ENCODE results near the gene CRB3.

CRB3 gene

DNA sequence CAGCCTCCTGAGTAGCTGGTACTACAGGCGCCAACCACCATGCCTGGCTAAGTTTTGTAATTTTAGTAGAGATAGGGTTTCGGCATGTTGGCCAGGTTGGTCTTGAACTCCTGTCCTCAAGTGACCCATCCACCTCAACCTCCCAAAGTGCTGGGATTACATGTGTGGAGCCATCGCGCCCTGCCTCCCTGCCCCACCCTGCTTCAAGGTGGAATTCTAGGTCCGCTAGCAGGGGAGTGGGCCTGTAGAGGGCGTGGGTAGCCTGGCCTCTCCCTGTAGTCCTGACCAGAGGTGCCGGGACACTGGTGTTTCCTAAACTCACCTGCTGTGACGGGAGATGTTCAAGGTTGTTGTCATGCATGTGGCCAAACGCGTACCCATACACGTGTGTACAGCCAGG, 30.9 kb upstream of the CRB3 start:
- no peaks in the 10 kb centered on the region for H3K9me3 ChIP-seq
- no peaks in the 10 kb centered on the region for H3K27me3 ChIP-seq
- no peak overlapping the region for H3K9ac ChIP-seq
- no peak overlapping the region for H3K27ac ChIP-seq
- H3K4me1 ChIP-seq, result no peaks in the 10 kb centered on the region; the same call in 1 of the 2 replicates
- H3K4me3 ChIP-seq, result no peak overlapping the region
- H4K20me1 ChIP-seq, result no peaks in the 10 kb centered on the region
- H3K4me2 ChIP-seq, result no peak overlapping the region
- H3K36me3 ChIP-seq, result no peaks in the 10 kb centered on the region
- TF ChIP-seq Cebpa-rat (IDR thresholded peaks at IDR 0.05), result no peak

DNA sequence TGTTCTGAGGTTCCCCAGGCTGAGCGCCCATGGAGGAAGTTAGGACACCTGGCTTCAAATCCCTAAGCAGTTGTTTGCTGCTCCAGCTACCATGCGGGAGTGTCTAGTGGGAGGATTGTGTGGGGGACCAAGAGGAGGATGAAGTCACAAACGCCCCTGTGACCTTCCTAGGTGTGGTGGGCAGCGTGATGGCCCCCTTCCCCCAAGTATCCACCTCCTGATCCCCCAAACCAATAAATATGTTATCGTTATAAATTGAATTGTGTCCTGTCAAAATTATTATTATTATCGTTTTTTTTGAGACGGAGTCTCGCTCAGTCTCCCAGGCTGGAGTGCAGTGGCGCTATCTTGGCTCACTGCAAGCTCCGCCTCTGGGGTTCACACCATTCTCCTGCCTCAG, 30.4 kb upstream of the CRB3 start, which contains the start of gene SLC25A41:
Gene SLC25A41 (minus strand): TSS at position 101 of the 400 bp plus-strand sequence. CDS start 70 bp downstream, at position 31.
- H3K36me3 ChIP-seq, result no peaks in the 10 kb centered on the region
- no peak within 1 kb of the TSS for H3K4me2 ChIP-seq
- no peak for TF ChIP-seq Cebpa-rat (IDR thresholded peaks at IDR 0.05)
- no peaks in the 10 kb centered on the region for H4K20me1 ChIP-seq
- no peak within 1 kb of the TSS for H3K9ac ChIP-seq
- H3K27ac ChIP-seq, result no peak within 1 kb of the TSS
- H3K4me1 ChIP-seq, result no peaks in the 10 kb centered on the region; the same call in 1 of the 2 replicates
- H3K4me3 ChIP-seq, result no peak within 1 kb of the TSS
- no peaks in the 10 kb centered on the region for H3K27me3 ChIP-seq
- no peaks in the 10 kb centered on the region for H3K9me3 ChIP-seq

DNA sequence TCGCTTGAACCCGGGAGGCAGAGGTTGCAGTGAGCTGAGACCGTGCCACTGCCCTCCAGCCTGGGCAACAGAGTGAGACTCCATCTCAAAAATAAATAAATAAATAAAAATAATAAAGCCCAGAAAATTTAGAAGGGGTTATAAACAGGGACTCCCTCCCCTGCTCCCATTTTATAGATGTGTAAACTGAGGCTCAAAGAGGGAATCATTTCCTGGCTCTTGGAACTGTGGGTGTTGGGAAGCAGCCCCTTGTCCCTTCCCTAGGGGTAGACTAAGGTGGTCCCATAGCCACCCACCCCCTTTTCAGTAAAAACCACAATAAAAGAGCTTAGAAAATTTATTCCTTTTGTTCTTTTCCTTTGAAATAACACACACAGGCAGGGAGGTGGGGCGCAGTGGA, 24.3 kb upstream of the CRB3 start:
- Histone ChIP-seq H3K9me3 (no peaks in the 10 kb centered on the region), H3K4me1 (no peaks in the 10 kb centered on the region), H3K4me3 (no peak overlapping the region), H3K27me3 (no peaks in the 10 kb centered on the region), H3K36me3 (peaks cover 9% of the 10 kb centered on the region; the same call in 1 of the 2 replicates), H4K20me1 (no peaks in the 10 kb centered on the region), H3K9ac (no peak overlapping the region), H3K4me2 (no peak overlapping the region), H3K27ac (no peak overlapping the region)
- TF ChIP-seq Cebpa-rat (IDR thresholded peaks at IDR 0.05), result no peak

DNA sequence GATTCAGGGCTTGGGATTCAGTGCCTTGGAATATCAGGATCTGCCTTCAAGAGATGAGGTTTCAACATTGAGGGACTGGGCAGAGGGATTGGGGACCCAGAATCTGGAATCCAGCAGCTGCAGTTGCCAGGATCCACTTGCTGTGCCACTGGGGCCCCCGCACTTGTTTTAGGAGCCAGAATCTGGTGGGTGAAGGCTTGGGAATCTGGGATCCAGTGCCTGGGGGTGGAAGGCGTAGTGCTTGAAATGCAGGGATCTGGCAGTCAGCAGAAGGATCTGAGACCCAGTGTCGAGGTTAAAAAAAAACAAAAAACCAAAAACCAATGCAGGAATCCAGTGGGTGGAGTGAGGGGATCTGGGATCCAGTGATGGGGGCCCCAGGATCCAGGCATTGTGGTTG, 23.2 kb upstream of the CRB3 start:
- peaks cover 21% of the 10 kb centered on the region for H3K36me3 ChIP-seq
- no peak overlapping the region for H3K27ac ChIP-seq
- no peak overlapping the region for H3K4me2 ChIP-seq
- no peak overlapping the region for H3K4me3 ChIP-seq
- H3K9ac ChIP-seq, result no peak overlapping the region
- no peak for TF ChIP-seq Cebpa-rat (IDR thresholded peaks at IDR 0.05)
- H4K20me1 ChIP-seq, result no peaks in the 10 kb centered on the region
- H3K27me3 ChIP-seq, result no peaks in the 10 kb centered on the region
- H3K9me3 ChIP-seq, result no peaks in the 10 kb centered on the region
- no peaks in the 10 kb centered on the region for H3K4me1 ChIP-seq

DNA sequence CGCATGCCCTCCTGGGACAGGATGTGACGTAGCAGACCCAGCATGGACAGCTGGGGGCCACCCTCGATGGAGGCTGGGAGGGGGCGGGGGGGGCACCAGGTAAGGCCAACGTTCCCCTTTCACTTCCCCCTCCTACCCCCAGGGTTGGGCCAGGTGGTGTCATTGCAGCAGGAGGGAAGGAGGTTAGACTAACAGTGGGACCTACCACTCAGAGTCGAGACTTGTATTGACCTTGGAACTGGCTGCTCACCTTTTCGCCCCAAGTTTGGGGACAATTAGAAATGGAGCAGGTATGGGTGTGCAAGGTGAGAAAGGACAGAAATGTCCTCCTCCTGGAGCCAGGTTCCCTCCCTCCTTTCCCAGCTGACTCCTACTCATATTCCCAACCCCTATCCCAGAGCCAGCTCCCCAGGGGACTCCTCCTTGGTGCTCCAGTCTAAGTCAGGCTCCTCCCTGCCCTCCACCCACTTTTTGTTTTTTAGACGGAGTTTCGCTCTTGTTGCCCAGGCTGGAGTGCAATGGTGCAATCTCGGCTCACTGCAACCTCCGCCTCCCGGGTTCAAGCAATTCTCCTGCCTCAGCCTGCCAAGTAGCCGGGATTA, 21.9 kb upstream of the CRB3 start:
- no peak overlapping the region for H3K27ac ChIP-seq
- H3K27me3 ChIP-seq, result no peaks in the 10 kb centered on the region
- no peaks in the 10 kb centered on the region for H3K4me1 ChIP-seq
- no peak overlapping the region for H3K4me3 ChIP-seq
- no peak for TF ChIP-seq Cebpa-rat (IDR thresholded peaks at IDR 0.05)
- no peak overlapping the region for H3K4me2 ChIP-seq
- H4K20me1 ChIP-seq, result no peaks in the 10 kb centered on the region
- H3K9me3 ChIP-seq, result no peaks in the 10 kb centered on the region
- peaks cover 33% of the 10 kb centered on the region for H3K36me3 ChIP-seq
- H3K9ac ChIP-seq, result no peak overlapping the region

DNA sequence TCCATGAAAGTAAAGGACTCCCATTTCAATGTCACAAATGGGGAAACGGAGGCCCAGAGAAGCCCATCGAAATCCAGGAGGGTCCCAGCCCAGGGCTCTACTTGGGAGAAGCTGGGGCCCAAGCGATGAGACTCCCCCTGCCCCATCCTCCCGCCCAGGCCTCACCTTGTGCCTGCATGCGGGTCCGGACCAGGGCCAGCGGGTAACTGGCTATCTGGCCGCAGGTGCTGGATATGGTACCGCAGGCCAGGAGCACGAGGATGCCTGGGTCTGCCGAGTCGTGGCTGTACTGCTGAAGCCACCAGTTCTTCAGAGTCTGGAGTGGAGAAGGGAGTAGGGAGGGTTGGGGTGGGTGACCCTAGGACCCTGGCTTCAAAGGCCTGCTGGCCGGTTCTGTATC, 20.1 kb upstream of the CRB3 start:
- Histone ChIP-seq H3K4me3 (no peak overlapping the region), H3K36me3 (peaks cover 39% of the 10 kb centered on the region), H3K4me2 (no peak overlapping the region), H4K20me1 (no peaks in the 10 kb centered on the region), H3K4me1 (no peaks in the 10 kb centered on the region), H3K27ac (no peak overlapping the region), H3K9ac (no peak overlapping the region), H3K27me3 (no peaks in the 10 kb centered on the region), H3K9me3 (no peaks in the 10 kb centered on the region)
- no peak for TF ChIP-seq Cebpa-rat (IDR thresholded peaks at IDR 0.05)

DNA sequence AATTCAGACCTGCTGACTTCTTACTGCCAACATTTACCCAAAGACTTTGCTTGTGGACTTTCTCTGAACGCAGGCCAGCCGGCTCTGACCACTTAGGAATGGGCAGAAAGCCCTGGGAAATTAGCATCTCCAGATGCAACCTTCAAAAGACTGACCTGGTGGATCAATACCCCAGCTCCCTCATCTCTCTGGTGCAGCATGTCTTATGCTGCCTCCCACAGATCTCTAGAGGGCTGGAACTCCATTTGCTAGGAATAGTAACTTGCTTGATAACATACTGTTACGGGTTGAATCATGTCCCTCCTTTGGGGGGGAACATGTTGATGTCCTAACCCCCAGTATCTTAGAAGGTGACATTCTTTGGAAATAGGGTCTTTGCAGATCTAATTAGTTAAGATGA, 17.6 kb upstream of the CRB3 start:
- H3K4me2 ChIP-seq, result no peak overlapping the region
- H3K27ac ChIP-seq, result no peak overlapping the region
- no peak for TF ChIP-seq Cebpa-rat (IDR thresholded peaks at IDR 0.05)
- no peak overlapping the region for H3K4me3 ChIP-seq
- no peaks in the 10 kb centered on the region for H4K20me1 ChIP-seq
- no peaks in the 10 kb centered on the region for H3K27me3 ChIP-seq
- no peak overlapping the region for H3K9ac ChIP-seq
- H3K36me3 ChIP-seq, result peaks cover 58% of the 10 kb centered on the region
- no peaks in the 10 kb centered on the region for H3K4me1 ChIP-seq
- no peaks in the 10 kb centered on the region for H3K9me3 ChIP-seq

DNA sequence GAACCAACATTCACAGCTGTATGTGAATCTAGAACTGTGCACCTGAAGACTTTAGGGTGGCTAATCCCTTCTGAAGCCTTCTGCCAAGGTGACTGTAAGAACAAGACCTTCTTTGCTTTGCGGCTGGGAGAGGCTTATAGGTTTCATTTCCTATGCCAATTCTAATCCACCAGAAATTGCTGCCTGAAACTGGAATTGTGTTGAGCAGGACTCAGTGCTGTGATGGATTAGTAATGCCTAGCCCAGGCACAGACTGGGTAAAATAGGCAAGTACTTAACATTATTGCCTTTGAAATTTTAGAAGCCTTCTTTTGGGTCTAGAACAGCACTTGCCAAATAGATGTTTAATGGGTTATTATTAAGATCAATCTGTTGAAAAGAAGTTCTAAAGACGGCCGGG, 16.0 kb upstream of the CRB3 start:
- H4K20me1 ChIP-seq, result no peaks in the 10 kb centered on the region
- H3K4me2 ChIP-seq, result no peak overlapping the region
- no peaks in the 10 kb centered on the region for H3K4me1 ChIP-seq
- no peak overlapping the region for H3K9ac ChIP-seq
- H3K4me3 ChIP-seq, result no peak overlapping the region
- H3K27me3 ChIP-seq, result no peaks in the 10 kb centered on the region
- peaks cover 65% of the 10 kb centered on the region for H3K36me3 ChIP-seq
- no peak overlapping the region for H3K27ac ChIP-seq
- TF ChIP-seq Cebpa-rat (IDR thresholded peaks at IDR 0.05), result no peak
- no peaks in the 10 kb centered on the region for H3K9me3 ChIP-seq

DNA sequence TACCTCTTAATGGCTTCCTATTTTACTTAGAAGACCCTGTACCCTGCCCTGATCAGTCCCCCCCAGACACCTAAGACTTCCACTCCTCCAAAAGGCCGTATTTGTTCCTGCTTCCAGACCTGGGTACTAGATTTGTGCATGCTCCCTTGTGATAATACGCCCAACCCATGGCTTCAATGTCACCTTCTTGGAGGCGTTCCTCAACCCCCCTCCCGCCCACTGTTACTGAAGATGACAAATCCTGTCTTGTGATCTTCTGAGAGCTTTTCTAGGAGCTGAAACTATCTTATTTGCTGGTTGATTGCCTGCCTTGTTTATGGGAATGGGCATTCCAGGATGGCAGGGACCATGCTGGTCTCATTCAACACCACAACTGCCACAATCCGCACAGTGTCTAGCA, 13.9 kb upstream of the CRB3 start:
- peaks cover 82% of the 10 kb centered on the region for H3K36me3 ChIP-seq

DNA sequence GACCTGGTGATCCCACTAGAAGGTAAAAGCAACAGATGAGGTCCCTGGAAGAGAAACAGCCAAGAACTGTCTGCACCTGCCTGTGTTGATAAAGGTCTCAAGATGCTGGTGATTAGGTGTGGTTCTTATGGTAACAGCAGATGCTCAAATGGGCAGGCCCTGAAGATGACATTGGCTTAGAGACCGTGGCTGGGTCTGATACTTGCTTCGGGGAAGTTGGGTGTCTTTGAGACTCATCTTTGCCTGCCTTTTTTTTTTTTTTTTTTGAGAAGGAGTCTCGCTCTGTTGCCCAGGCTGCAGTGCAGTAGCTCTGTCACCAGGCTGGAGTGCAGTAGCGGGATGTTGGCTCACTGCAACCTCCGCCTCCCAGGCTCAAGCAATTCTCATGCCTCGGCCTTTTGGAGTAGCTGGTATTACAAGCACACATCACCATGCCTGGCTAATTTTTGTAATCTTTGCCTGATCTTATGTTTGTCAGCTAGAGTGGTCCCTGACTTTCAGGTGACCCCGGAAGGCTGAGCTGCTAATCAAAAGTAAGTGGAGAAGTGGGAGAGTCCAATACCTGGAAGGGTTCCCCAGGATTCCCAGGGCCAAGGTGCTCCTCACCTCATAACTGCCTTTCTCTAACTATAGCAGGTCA, 12.4 kb upstream of the CRB3 start:
- TF ChIP-seq Cebpa-rat (IDR thresholded peaks at IDR 0.05), result no peak
- Histone ChIP-seq H3K36me3 (peaks cover 82% of the 10 kb centered on the region), H3K9ac (no peak overlapping the region), H3K27ac (no peak overlapping the region), H3K9me3 (peaks cover 26% of the 10 kb centered on the region), H3K27me3 (no peaks in the 10 kb centered on the region), H3K4me3 (no peak overlapping the region), H4K20me1 (no peaks in the 10 kb centered on the region), H3K4me2 (no peak overlapping the region), H3K4me1 (no peaks in the 10 kb centered on the region)

More for the DNA sequence above, 13.9 kb upstream of the CRB3 start:
- H3K9me3 ChIP-seq, result peaks cover 15% of the 10 kb centered on the region
- TF ChIP-seq Cebpa-rat (IDR thresholded peaks at IDR 0.05), result no peak
- H3K27ac ChIP-seq, result no peak overlapping the region
- no peaks in the 10 kb centered on the region for H3K4me1 ChIP-seq
- no peak overlapping the region for H3K4me2 ChIP-seq
- no peak overlapping the region for H3K4me3 ChIP-seq
- no peaks in the 10 kb centered on the region for H3K27me3 ChIP-seq
- H4K20me1 ChIP-seq, result no peaks in the 10 kb centered on the region
- no peak overlapping the region for H3K9ac ChIP-seq

Data from BLaER1 (cell line).